Small intestine (tissue), 7 donors: ENCODE results near the gene MDM2. TPM values are rescaled to one million over a fixed set of nuclear protein-coding genes. Genes with fewer than 3 reads are reported as not detected.
"Not testable (repeated sequence)": the region's sequence is repeated elsewhere in the genome, so short reads cannot be mapped to it uniquely, and the experiment has no call there.

ENCODE experiments used
- DNase-seq, 2 donors: peaks; one replicate each; pipeline versions ENCODE4 v3.0.0 to v3.0.0-alpha.2; 2013
- FAIRE-seq: peaks from 2 replicates; lab custom pipeline; 2012; peaks lifted over from hg19 to GRCh38; lab: Jason Lieb, UNC
- H3K27ac ChIP-seq, 3 donors: one replicate each; pipeline ENCODE4 v1.5.1; 2013; ENCODE audit warnings: low read length in 2 of 3, mild to moderate bottlenecking in 2 of 3, control low read depth in 1 of 3, inconsistent platforms in 1 of 3, low read depth in 1 of 3, moderate library complexity in 1 of 3
- H3K27me3 ChIP-seq, 3 donors: one replicate each; pipeline ENCODE4 v1.6.1; 2013; ENCODE audit warnings: low read length in 3 of 3, inconsistent platforms in 1 of 3; ENCODE audit not compliant: control insufficient read depth in 3 of 3, insufficient read depth in 3 of 3
- H3K36me3 ChIP-seq, 3 donors: one replicate each; pipeline ENCODE4 v1.6.1; 2013; ENCODE audit warnings: low read length in 3 of 3, inconsistent platforms in 1 of 3, low read depth in 1 of 3, mild to moderate bottlenecking in 1 of 3, moderate library complexity in 1 of 3; ENCODE audit not compliant: control insufficient read depth in 3 of 3, insufficient read depth in 2 of 3
- H3K4me1 ChIP-seq, 3 donors: one replicate each; pipeline ENCODE4 v1.6.1; 2013; ENCODE audit warnings: low read length in 2 of 3, inconsistent platforms in 1 of 3, low read depth in 1 of 3, mild to moderate bottlenecking in 1 of 3, moderate library complexity in 1 of 3; ENCODE audit not compliant: control insufficient read depth in 3 of 3, insufficient read depth in 2 of 3
- H3K4me3 ChIP-seq, 3 donors: one replicate each; pipeline ENCODE4 v1.5.1; 2013; ENCODE audit warnings: low read length in 3 of 3, control low read depth in 1 of 3, inconsistent platforms in 1 of 3, low read depth in 1 of 3, mild to moderate bottlenecking in 1 of 3, moderate library complexity in 1 of 3
- H3K9me3 ChIP-seq, 2 donors: one replicate each; pipeline ENCODE4 v1.6.1; 2013; ENCODE audit warnings: low read depth in 1 of 2, low read length in 1 of 2; ENCODE audit not compliant: control insufficient read depth in 2 of 2, insufficient read depth in 1 of 2
- WGBS, 3 donors: extraction: QIAGEN DNeasy Blood & Tissue Kit; methylation state at CpG; one replicate each; pipeline ENCODE4 v1.1.7; 2013; 5-methylcytosine and 5-hydroxymethylcytosine counted together
- polyA plus RNA-seq, 4 donors: library from polyadenylated mRNA; stranded (reverse) in 3 of 4; unstranded in 1 of 4; fragments of 200-250 nt in 3 of 4; fragments of 120-200 nt in 1 of 4; gene quantifications; one replicate each; pipeline versions ENCODE4 v1.2.1 to v1.2.3, GENCODE V29; 2013
- donor health status: healthy with polysubstance abuse.
- donor health status: control.
- donor health status: control.
- donor health status: Bipolar disorder and iron deficiency.
- donor health status: healthy.

The MDM2 gene
- polyA plus RNA-seq, 4 donors: 20.8 to 44.1 (median 29.6) TPM

DNA sequence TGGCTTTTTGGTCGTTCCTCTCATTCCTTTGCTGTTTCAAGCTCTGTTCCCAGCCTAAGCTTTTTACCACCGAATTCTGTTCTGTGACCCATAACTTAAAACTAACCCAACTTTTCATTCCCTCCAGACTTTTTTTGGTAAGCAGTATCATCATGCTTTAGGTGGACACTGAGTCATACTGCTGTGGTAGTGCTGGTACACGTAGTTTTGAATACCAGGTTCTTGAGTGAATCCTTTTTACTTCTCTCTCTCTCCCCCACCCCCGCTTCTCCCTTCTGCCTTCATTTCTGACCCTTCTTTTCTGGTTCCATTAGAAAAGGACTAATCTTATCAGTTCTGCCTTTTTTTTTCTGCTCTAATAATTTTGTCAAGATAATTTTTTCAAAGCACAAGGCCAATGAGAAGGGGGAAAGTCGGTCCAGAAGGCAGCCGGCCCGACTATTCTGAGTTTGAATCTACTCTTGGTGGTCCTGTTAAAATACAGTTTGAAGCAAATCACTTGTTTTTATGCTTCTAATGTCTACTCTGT is 2.3 kb upstream of the MDM2 start:
- Histone ChIP-seq H3K4me3 (no peak overlapping the region), H3K9me3 (no peaks in the 10 kb centered on the region), H3K36me3 (peaks cover 0 to 9% (median 0%) of the 10 kb centered on the region in 3 donors), H3K4me1 (peaks cover 0 to 7% (median 0%) of the 10 kb centered on the region in 3 donors), H3K27ac (no peak overlapping the region), H3K27me3 (no peaks in the 10 kb centered on the region)
- DNase-seq (no peak), FAIRE-seq (no peak)
- WGBS, 3 donors: 88 to 90% (median 89%) methylated on average over 7 of the region's 7 CpGs

GRCh38 chr12:68806488-68807237 is 1.3 kb upstream of the MDM2 start:
- no peak overlapping the region for H3K4me3 ChIP-seq
- no peaks in the 10 kb centered on the region for H3K27me3 ChIP-seq
- WGBS, 3 donors: 84 to 86% (median 84%) methylated on average over 18 of the region's 18 CpGs
- peaks cover 0 to 15% (median 0%) of the 10 kb centered on the region in 3 donors for H3K36me3 ChIP-seq
- no peaks in the 10 kb centered on the region for H3K9me3 ChIP-seq
- peak overlapping the region in 1 of 3 donors; percentile 94 for H3K27ac ChIP-seq
- DNase-seq (no peak), FAIRE-seq (no peak)
- H3K4me1 ChIP-seq: peaks cover 0 to 7% (median 0%) of the 10 kb centered on the region in 3 donors

DNA sequence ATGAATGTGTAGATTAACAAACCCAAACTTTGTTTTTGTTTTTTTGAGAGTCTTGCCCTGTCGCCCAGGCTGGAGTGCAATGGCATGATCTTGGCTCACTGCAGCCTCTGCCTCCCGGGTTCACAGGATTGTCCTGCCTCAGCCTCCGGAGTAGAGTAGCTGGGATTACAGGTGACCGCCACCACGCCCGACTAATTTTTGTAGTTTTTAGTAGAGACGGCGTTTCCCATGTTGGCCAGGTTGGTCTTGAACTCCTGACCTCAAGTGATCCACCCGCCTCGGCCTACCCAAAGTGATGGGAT is 752 bp upstream of the MDM2 start:
- H3K27ac ChIP-seq: peak overlapping the region; percentile 85 to 99 (median 94)
- not testable (repeated sequence) for H3K4me1 ChIP-seq, H3K27me3 ChIP-seq, DNase-seq, H3K9me3 ChIP-seq, FAIRE-seq
- H3K36me3 ChIP-seq: peaks cover 0 to 17% (median 0%) of the 10 kb centered on the region in 3 donors
- WGBS, 3 donors: 4 to 12% (median 7%) methylated on average over 10 of the region's 10 CpGs
- peak overlapping the region in 2 of 3 donors; percentile 71 to 99 for H3K4me3 ChIP-seq

DNA sequence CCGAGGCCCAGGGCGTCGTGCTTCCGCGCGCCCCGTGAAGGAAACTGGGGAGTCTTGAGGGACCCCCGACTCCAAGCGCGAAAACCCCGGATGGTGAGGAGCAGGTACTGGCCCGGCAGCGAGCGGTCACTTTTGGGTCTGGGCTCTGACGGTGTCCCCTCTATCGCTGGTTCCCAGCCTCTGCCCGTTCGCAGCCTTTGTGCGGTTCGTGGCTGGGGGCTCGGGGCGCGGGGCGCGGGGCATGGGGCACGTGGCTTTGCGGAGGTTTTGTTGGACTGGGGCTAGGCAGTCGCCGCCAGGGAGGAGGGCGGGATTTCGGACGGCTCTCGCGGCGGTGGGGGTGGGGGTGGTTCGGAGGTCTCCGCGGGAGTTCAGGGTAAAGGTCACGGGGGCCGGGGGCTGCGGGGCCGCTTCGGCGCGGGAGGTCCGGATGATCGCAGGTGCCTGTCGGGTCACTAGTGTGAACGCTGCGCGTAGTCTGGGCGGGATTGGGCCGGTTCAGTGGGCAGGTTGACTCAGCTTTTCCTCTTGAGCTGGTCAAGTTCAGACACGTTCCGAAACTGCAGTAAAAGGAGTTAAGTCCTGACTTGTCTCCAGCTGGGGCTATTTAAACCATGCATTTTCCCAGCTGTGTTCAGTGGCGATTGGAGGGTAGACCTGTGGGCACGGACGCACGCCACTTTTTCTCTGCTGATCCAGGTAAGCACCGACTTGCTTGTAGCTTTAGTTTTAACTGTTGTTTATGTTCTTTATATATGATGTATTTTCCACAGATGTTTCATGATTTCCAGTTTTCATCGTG is 612 bp downstream of the MDM2 start:
- Histone ChIP-seq H3K4me1 (peaks cover 0 to 7% (median 3%) of the 10 kb centered on the region in 3 donors), H3K9me3 (no peaks in the 10 kb centered on the region), H3K4me3 (peak overlapping the region; percentile 71 to 99 (median 85)), H3K36me3 (peaks cover 0 to 20% (median 3%) of the 10 kb centered on the region in 3 donors), H3K27ac (peak overlapping the region; percentile 89 to 99 (median 94)), H3K27me3 (no peaks in the 10 kb centered on the region)
- FAIRE-seq: no peak
- DNase-seq: peak; percentile 82 to 87
- 0 to 1% (median 1%) methylated on average over 37 to 61 of the region's 61 CpGs for WGBS, 3 donors

- Histone ChIP-seq H3K4me3 (peak overlapping the region; percentile 71 to 99 (median 85)), H3K4me1 (peaks cover 0 to 3% (median 3%) of the 10 kb centered on the region in 3 donors), H3K27ac (peak overlapping the region in 2 of 3 donors; percentile 94 to 99), H3K27me3 (no peaks in the 10 kb centered on the region), H3K9me3 (no peaks in the 10 kb centered on the region), H3K36me3 (peaks cover 0 to 23% (median 3%) of the 10 kb centered on the region in 3 donors)
- 76 to 78% (median 77%) methylated on average over 12 of the region's 12 CpGs for WGBS, 3 donors
- FAIRE-seq: no peak
- DNase-seq: no peak
Observed at GRCh38 chr12:68809190-68810026, 1.4 kb downstream of the MDM2 start.

DNA sequence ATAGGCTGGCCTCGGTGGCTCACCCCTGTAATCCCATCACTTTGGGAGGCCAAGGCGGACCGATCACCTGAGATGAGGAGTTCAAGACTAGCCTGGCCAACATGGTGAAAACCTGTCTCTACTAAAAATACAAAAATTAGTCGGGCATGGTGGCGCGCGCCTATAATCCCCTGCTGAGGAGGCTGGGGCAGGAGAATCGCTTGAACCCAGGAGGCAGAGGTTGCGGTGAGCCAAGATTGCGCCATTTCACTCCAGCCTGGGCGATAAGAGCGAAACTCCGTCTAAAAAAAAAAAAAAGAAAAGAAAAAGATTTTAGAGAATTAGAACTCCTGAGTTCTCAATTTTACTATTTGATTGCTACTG is 2.0 kb downstream of the MDM2 start:
- not testable (repeated sequence) for FAIRE-seq, H3K9me3 ChIP-seq, H3K27me3 ChIP-seq, H3K27ac ChIP-seq, H3K4me1 ChIP-seq, H3K4me3 ChIP-seq, DNase-seq
- H3K36me3 ChIP-seq: peaks cover 0 to 23% (median 3%) of the 10 kb centered on the region in 3 donors
- 95 to 99% (median 96%) methylated on average over 13 of the region's 13 CpGs for WGBS, 3 donors

- not testable (repeated sequence) for FAIRE-seq
Observed at GRCh38 chr12:68811573-68811972, 3.6 kb downstream of the MDM2 start.

More at GRCh38 chr12:68811573-68811972, 3.6 kb downstream of the MDM2 start:
- not testable (repeated sequence) for H3K9me3 ChIP-seq, H3K27ac ChIP-seq, H3K4me1 ChIP-seq, H3K27me3 ChIP-seq, H3K4me3 ChIP-seq, DNase-seq
- peaks cover 0 to 31% (median 3%) of the 10 kb centered on the region in 3 donors for H3K36me3 ChIP-seq
- WGBS, 3 donors: 85 to 89% (median 87%) methylated on average over 6 of the region's 6 CpGs
